ENCODE data around the gene PMS2.

DNA sequence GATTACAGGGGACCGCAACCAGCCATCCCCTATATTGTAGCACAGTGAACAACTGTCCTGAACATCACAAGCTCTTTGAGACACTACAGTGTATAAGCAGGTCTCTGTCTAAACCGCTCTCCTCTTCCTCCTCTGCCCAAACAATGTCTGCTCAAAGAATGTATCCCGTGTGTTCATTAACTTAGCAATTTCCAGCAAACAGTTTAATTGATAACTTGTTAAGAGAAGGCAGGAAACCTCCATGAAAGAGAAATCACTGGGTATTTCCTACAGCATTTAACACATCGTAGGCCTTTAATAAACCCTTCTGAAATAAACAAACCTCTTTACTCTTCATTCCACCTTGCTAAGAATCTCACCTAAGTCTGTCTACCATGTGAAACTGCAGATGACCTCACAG, 1.5 kb downstream of the PMS2 start:
- TF ChIP-seq, protein P1, sequence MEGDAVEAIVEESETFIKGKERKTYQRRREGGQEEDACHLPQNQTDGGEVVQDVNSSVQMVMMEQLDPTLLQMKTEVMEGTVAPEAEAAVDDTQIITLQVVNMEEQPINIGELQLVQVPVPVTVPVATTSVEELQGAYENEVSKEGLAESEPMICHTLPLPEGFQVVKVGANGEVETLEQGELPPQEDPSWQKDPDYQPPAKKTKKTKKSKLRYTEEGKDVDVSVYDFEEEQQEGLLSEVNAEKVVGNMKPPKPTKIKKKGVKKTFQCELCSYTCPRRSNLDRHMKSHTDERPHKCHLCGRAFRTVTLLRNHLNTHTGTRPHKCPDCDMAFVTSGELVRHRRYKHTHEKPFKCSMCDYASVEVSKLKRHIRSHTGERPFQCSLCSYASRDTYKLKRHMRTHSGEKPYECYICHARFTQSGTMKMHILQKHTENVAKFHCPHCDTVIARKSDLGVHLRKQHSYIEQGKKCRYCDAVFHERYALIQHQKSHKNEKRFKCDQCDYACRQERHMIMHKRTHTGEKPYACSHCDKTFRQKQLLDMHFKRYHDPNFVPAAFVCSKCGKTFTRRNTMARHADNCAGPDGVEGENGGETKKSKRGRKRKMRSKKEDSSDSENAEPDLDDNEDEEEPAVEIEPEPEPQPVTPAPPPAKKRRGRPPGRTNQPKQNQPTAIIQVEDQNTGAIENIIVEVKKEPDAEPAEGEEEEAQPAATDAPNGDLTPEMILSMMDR (IDR thresholded peaks at IDR 0.05): no peak
- TF ChIP-seq POLR2A (IDR thresholded peaks at IDR 0.05): no peak

All from gastroesophageal sphincter (tissue), 3 donors.